Renal pelvis (tissue), 4 donors: Measurements from ENCODE around the gene YEATS2. TPM values are rescaled to one million over a fixed set of nuclear protein-coding genes. Genes with fewer than 3 reads are reported as not detected.

Experiments used
- DNase-seq: peaks from one replicate; pipeline ENCODE4 v3.0.0-alpha.2; 2013
- polyA plus RNA-seq, 3 donors: library from polyadenylated mRNA; unstranded; fragments of 120-200 nt; gene quantifications; one replicate each; pipeline ENCODE4 v1.2.1, GENCODE V29; 2013; ENCODE audit not compliant: insufficient read length in 3 of 3

YEATS2 gene
- polyA plus RNA-seq, 3 donors = 31.1 to 46.2 (median 41.4) TPM

GRCh38 chr3:183827809-183828537, 130.4 kb downstream of the YEATS2 start:
- DNase-seq = no peak

GRCh38 chr3:183828538-183828870, 130.9 kb downstream of the YEATS2 start:
- no peak for DNase-seq

- DNase-seq = no peak
Measured at GRCh38 chr3:183829466-183829865, 131.9 kb downstream of the YEATS2 start.

- DNase-seq = no peak
Measured at GRCh38 chr3:183830187-183830586, 132.6 kb downstream of the YEATS2 start.

GRCh38 chr3:183833516-183833915, 135.9 kb downstream of the YEATS2 start:
- no peak for DNase-seq

- no peak for DNase-seq
Measured at GRCh38 chr3:183837390-183837789, 139.8 kb downstream of the YEATS2 start.

GRCh38 chr3:183837894-183838293, 140.3 kb downstream of the YEATS2 start:
- DNase-seq = no peak

GRCh38 chr3:183839751-183840150, 142.2 kb downstream of the YEATS2 start:
- DNase-seq = no peak

- no peak for DNase-seq
Measured at GRCh38 chr3:183844606-183845005, 147.0 kb downstream of the YEATS2 start.

GRCh38 chr3:183845090-183845489, 147.5 kb downstream of the YEATS2 start:
- no peak for DNase-seq

- no peak for DNase-seq
Measured at GRCh38 chr3:183845608-183846288, 148.2 kb downstream of the YEATS2 start.

- DNase-seq = no peak
Measured at GRCh38 chr3:183854318-183855035, 156.9 kb downstream of the YEATS2 start.

GRCh38 chr3:183857863-183858262, 160.3 kb downstream of the YEATS2 start:
- no peak for DNase-seq

Other genes with a start within 250 kb of the YEATS2 start
- 1 to 10 TPM; 1.0 to 1.7 (median 1.4) TPM for gene KLHL6, start 142.1 kb upstream of the YEATS2 start, polyA plus RNA-seq
- 10 to 100 TPM; 37.8 to 58.6 (median 54.4) TPM for gene KLHL24, start 62.2 kb upstream of the YEATS2 start, polyA plus RNA-seq
- 1 to 10 TPM in 2 of 3 donors, under 1 TPM in 1; 0.86 to 1.6 (median 1.6) TPM for gene MAP6D1, start 127.8 kb downstream of the YEATS2 start, polyA plus RNA-seq
- 10 to 100 TPM; 51.4 to 57.0 (median 55.0) TPM for gene PARL, start 187.1 kb downstream of the YEATS2 start, polyA plus RNA-seq